Measurements from ENCODE around the gene PIK3C2B. TPM values are rescaled to one million over a fixed set of nuclear protein-coding genes. Genes with fewer than 3 reads are reported as not detected.
A peak's percentile ranks its signal among the peaks of the same experiment; 100 is the strongest.

PIK3C2B gene
- total and polyA plus RNA-seq, 2 of the 8 experiments (the other 6 are each of a cell fraction or from before 2014, with no cell fraction given) = 20.4 to 36.7 TPM

DNA sequence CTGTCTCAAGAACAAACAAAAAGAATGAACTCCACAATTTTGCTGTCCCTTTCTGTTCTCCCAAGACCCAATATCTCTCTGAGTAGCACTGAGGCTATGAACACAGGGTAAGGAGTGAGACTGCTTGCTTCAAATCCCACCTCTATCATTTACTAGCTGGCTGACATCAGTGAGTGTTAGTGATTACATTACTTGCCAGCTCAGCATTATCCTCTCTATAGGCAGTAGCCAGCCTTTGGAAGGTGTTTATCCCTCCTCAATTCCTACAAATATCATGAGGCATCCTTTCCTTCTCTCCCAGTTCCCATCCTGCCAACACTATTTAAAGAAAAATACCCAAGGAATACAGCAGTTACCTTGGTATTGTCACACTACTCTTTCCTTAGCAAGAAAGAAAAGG, 3.0 kb downstream of the PIK3C2B start:
- TF ChIP-seq MAFK (IDR thresholded peaks at IDR 0.05; ENCODE audit: low read depth, low read length) = peak; percentile 28; the same call in 1 of the 2 replicates
- TF ChIP-seq SP4 (IDR thresholded peaks at IDR 0.05; ENCODE audit: low read length) = no peak
- Histone ChIP-seq H3K79me2 (ENCODE audit: control insufficient read depth in 1 of 2, insufficient read depth in 2 of 2, low read length in 2 of 2) (peaks cover 0 to 24% of the 10 kb centered on the region in 2 experiments; a peak in 2 of 4 replicates), H2BK15ac (ENCODE audit: low read length) (no peak overlapping the region; the same call in 1 of the 2 replicates)

More for the DNA sequence above, 3.0 kb downstream of the PIK3C2B start:
- H3K27me3 ChIP-seq (replicated peaks in 1 of 4; ENCODE audit: control insufficient read depth in 3 of 4, extremely low read depth in 1 of 4, insufficient read depth in 3 of 4, low read length in 3 of 4) = peaks cover 0 to 3% (median under 1%) of the 10 kb centered on the region in 4 experiments; a peak in 2 of 7 replicates
- peaks cover 15% of the 10 kb centered on the region for H3K23me2 ChIP-seq (ENCODE audit: low read depth, low read length)
- H3K14ac ChIP-seq (ENCODE audit: insufficient read length) = no peak overlapping the region
- H2AFZ ChIP-seq (ENCODE audit: low read length) = no peak overlapping the region
- ChIA-PET CTCF (ENCODE audit: partially characterized antibody) (interaction anchor here (1.0 to 49.0 kb wide), 5 partner anchors 11 to 363 kb away, joined by 3 to 2124 read pairs (median 75); no protein-coding TSS in a partner anchor), POLR2A (ENCODE audit: partially characterized antibody) (interaction anchor here (2.9 to 6.3 kb wide), 3 partner anchors 13 to 84 kb away, joined by 7 to 56 read pairs (median 14); no protein-coding TSS in a partner anchor)
- no peak overlapping the region for H4K91ac ChIP-seq (replicated peaks; ENCODE audit: insufficient read length, low read length)
- H3K4me1 ChIP-seq (replicated peaks in 1 of 4; ENCODE audit: control insufficient read depth in 3 of 4, insufficient read depth in 4 of 4, low read length in 3 of 4) = peaks cover 0 to 14% (median 6%) of the 10 kb centered on the region in 4 experiments; a peak in 5 of 7 replicates
- no peak overlapping the region for H3K56ac ChIP-seq (replicated peaks; ENCODE audit: insufficient read length, low read depth, low read length)
- H2BK20ac ChIP-seq (ENCODE audit: low read length) = no peak overlapping the region
- H3K36me3 ChIP-seq (ENCODE audit: control insufficient read depth in 2 of 4, insufficient read depth in 4 of 4, low read length in 3 of 4) = no peaks in the 10 kb centered on the region
- H2BK5ac ChIP-seq (ENCODE audit: low read depth, low read length) = no peak overlapping the region
- no peaks in the 10 kb centered on the region for H3K9me3 ChIP-seq (ENCODE audit: insufficient read depth in 2 of 2, low read depth in 1 of 2, low read length in 1 of 2)
- no peak overlapping the region for H3K23ac ChIP-seq (ENCODE audit: insufficient read length)
- no peak overlapping the region for H3K27ac ChIP-seq (ENCODE audit: low read depth, low read length)
- H4K5ac ChIP-seq (ENCODE audit: insufficient read length, low read depth, low read length) = no peak overlapping the region
- H2BK120ac ChIP-seq (replicated peaks; ENCODE audit: low read depth, low read length) = no peak overlapping the region
- H3K4ac ChIP-seq (replicated peaks; ENCODE audit: insufficient read length, low read depth, low read length) = no peak overlapping the region
- H2BK12ac ChIP-seq (ENCODE audit: low read depth, low read length) = no peak overlapping the region
- FAIRE-seq (no peak), DNase-seq (ENCODE audit: low read depth in 1 of 2, low spot score in 2 of 2) (no peak)
- no peak overlapping the region for H4K8ac ChIP-seq (ENCODE audit: extremely low read depth, insufficient read depth, low read length)
- no peak overlapping the region for H3K18ac ChIP-seq (ENCODE audit: extremely low read depth, low read length)
- no peak overlapping the region for H2AK5ac ChIP-seq (ENCODE audit: low read depth, low read length)
- no peaks in the 10 kb centered on the region for H4K20me1 ChIP-seq (replicated peaks in 1 of 2; ENCODE audit: control insufficient read depth in 1 of 2, insufficient read depth in 2 of 2, low read length in 2 of 2)
- no peak overlapping the region for H3K4me3 ChIP-seq (ENCODE audit: extremely low read depth in 1 of 4, insufficient read depth in 2 of 4, low read depth in 3 of 4, low read length in 4 of 4)
- no peak overlapping the region; a peak in 1 of 7 replicates for H3K9ac ChIP-seq (replicated peaks in 1 of 4; ENCODE audit: extremely low read depth in 1 of 4, low read depth in 3 of 4, low read length in 3 of 4)
- H3K4me2 ChIP-seq (ENCODE audit: insufficient read depth in 1 of 2, low read depth in 2 of 2, low read length in 2 of 2) = no peak overlapping the region
- no peaks in the 10 kb centered on the region for H3K79me1 ChIP-seq (ENCODE audit: low read depth, low read length)
